HG03060 (cell line): ENCODE results near the gene PSMD2.

Experiments used
- ATAC-seq: cut with Tn5 transposase; IDR thresholded peaks from one replicate; pipeline ENCODE4 v1.9.1; 2021; ENCODE audit warnings: low read depth, moderate number of reproducible peaks; ENCODE audit not compliant: unreplicated experiment

Gene PSMD2

DNA sequence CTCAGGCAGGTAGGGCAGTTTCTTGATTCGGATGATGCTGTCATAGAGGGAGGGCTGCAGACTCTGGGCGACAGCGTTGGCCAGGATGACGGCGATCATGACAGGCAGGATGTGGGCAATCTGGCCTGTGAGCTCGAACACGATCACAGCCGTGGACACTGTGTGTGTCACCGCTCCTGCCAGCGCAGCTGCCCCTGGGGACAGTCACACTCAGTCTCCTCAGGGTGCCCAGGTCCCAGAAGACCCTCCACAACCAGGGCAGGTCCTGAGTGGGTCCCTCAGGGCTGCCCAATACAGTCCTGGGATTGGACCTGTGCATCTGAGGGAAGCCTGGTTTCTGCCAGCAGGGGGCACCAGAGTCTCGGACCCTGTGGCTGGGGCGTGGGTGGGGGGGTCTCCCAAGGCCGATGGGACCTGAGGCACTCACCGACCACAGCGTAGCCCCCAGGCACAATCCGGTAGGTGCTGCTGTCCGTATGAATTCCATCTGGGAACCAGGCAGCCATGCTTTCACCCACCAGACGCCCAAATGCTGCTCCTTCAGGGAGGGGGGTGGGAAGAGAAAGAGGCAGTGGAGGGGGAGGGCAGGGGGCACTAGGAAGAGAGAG lies 55.2 kb downstream of the PSMD2 start:
- ATAC-seq, result no peak

DNA sequence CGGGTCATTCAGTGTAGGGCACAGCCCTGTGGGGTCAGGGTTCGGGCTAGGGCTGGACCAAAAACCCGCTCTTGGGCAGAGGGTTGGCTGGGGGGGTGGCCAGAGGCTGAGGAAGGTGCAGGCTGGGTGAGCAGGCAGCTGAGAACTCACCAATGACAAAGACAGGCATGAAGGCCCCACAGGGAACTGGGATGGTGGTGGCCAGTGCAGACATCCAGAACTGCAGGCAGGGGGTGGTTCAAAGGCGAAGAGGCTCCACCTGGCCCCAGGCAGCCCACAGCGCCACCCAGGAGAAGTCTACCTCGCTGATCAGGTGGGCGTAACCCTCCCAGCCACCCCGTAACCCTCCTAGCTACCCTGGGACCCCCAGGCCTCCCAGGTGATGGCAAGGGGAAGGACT lies 55.7 kb downstream of the PSMD2 start:
- ATAC-seq, result no peak

DNA sequence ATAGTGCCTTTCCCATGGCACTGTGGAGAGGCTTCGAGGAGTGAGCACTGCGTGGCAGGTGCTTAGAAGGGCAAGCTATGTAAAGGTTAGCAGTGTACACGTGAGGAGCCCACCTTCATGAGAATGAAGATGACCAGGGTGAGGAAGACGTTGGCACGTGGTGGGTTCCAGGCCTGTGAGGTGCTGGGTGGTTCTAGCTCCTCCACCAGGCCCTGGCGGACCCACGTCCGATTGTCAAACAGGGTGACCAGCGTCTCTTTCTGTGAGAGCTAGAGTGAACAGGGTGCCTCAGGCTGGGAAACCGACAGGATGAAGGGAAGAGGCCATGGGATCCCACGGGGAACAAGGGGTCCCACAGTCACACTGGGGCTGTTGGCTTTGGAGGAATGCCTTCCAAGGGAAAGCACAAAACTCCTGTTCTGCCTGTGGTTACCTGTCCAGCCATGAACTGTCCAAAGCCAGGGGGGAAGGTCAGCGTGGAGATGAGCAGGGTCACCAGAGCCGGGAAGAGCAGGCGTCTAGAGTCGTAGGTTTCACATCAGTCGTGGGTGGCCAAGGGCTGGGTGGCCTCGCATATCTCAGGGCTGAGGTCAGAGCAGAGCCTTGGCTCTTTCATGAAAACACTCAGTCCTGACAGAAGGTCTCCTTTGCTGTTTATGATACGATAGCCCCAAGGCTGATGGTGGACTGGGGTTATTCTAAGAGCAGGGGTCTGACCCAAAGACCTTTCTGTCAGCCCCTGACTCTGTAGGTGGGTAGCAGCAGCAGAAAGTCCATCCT lies 56.4 kb downstream of the PSMD2 start:
- ATAC-seq, result no peak

DNA sequence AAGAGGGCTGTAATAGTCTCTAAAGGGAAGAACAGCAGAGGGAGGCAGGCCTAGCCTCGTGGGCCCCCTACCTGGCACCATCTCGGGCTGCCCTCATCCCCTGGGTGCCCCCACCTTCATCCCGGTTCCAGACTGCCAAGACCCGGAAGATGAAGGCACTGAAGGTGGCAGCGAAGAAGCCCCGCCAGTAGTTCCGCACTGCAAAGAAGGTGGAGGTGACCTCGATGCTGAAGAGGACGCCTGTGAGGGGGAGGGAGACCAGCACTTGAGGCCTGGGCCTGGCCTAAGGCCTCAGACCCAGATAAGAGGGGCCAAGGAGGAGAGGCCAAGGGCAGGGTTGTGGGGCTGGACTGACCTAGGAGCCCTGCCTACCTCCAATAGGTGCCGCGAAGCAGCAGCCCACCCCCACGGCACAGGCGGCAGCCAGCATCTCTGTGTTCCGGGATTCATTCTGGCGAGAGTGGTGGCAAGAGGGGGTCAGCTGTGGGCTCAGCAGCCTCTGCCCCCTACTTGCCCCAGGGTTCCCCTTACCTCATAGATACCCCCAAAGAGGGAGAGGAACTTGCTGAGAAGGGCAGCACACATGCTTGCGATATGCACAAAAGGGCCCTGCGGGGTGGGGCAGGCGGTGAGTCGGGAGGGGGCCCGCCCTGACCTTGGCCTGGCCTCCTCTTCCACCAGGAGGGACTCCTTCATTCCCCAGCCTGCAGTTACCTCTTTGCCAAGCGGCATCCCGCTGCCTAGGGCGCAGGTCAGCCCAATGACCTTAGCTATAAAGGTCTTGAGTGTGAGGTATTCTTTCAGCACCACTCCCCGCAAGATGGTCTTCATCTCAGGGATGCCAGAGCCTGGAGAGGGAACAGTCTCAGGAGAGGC lies 58.4 kb downstream of the PSMD2 start:
- ATAC-seq, result no peak

DNA sequence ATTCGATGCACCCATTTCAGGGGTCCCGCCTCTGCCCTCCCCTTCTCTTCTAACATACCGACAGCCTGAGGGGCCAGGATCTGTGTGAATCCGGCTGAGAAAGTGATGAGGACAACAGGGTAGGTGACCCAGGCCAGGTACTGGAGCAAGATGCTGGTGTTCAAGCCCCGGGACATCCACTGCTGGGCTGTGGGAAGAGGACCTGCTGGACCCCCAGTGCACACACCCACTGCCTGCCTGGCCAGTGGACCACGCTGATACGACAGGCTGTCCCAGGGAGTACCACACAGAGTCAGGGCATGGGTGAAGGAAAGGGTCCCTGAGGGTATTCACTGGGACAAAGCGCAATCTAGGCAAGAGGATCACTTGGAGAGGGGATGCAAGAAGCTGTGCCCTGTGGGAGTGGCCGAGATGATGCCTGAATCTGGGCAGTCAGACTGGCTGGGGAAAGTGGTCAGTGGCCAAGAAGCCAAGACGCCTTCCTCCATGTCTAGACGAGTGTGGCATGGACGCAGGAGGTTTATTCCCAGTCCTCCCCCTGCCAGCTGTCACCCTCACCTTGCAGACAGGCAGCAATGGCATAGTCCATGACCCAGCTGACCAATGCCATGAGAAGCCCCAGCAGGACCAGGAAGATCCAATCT lies 59.2 kb downstream of the PSMD2 start:
- ATAC-seq, result no peak
